ENCODE data around the gene CADM2. TPM values are rescaled to one million over a fixed set of nuclear protein-coding genes. Genes with fewer than 3 reads are reported as not detected.
"Not testable (repeated sequence)": the region's sequence is repeated elsewhere in the genome, so short reads cannot be mapped to it uniquely, and the experiment has no call there.

CADM2 gene
- total RNA-seq: under 1 TPM; 0.28 to 0.57 TPM
- long read RNA-seq, donor 1: 0 reads
- long read RNA-seq, donor 2: 0 reads

DNA sequence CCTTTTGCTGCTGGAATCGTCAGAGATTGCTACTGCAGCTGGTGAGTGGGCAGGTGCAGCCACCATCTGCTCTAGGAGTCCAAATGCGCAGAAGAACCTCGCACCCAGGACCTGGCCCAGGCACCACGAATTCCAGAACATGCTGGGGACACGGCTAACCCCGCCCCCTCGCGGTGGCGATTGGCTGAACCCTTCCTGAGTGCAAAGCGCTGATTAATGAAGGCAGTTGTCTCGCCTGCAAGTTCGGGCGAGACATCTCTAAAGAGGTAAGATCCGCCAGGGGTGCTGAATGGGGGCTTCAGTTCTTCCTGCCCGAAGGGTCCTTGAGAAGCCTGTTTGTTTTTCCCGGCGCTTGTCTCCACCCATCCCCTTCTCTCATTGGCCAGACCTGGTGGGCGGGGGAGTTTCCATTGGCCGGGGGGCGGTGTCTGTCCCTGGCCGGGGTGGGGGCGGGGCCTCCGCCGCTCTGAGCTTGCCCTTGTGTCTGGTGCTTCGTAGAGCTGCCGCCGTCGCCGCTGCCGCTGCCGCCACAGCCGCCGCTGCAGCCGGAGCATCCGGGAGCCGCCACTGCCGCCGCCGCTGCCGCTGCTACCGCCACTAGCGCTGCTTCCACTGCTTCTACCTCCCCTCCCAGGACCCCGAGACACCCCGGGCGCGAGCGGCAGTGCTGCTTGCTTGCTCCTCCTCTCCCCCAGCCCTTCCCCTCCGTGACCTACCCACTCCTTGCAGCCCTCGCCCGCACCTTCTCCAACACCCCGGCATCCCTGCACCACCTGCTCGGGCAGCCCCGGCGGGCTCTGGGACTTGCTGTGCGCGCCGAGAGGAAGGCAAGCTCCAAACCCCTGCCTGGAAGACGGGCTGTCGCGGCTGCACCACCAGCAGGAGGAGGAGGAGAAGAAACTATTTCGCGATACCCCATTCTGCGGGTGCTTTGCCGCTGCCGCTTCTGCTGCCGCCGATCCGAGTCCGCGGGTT lies at the start of gene CADM2:
Gene CADM2, plus strand, starts transcription at position 495 of the 975 bp plus-strand sequence.
- DNase-seq (ENCODE audit: low spot score): peak; percentile 93
- intact Hi-C loops (cut with DNase I): no loop called here

DNA sequence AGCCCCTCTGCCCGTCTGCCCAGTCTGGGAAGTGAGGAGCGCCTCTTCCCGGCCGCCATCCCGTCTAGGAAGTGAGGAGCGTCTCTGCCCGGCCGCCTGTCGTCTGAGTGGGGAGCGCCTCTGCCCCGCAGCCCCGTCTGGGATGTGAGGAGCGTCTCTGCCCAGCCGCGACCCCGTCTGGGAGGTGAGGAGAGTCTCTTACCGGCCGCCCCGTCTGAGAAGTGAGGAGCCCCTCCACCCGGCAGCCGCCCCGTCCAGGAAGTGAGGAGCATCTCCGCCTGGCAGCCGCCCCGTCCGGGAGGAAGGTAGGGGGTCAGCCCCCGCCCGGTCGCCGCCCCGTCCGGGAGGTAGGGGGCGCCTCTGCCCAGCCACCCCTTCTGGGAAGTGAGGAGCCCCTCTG lies 40.2 kb upstream of the CADM2 start:
- DNase-seq (ENCODE audit: low spot score); intact Hi-C loops (cut with DNase I): not testable (repeated sequence)

DNA sequence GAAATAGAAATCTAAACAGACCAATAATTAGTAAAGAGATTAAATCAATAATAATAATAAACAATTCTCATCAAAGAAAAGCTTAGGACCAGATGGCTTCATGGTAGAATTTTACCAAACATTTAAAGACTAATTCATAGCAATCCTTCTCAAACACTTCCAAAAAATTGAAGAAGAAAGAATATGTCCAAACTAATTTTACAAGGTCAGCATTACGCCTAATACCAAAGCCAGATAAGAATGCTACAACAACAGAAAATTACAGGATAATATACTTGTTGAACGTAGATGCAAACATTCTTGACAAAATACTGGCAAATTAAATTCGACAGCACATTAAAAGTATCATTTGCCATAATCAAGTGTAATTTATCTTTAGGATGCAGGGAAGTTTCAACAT lies 36.1 kb upstream of the CADM2 start:
- no peak for DNase-seq (ENCODE audit: low spot score)
- intact Hi-C loops (cut with DNase I): no loop called here

DNA sequence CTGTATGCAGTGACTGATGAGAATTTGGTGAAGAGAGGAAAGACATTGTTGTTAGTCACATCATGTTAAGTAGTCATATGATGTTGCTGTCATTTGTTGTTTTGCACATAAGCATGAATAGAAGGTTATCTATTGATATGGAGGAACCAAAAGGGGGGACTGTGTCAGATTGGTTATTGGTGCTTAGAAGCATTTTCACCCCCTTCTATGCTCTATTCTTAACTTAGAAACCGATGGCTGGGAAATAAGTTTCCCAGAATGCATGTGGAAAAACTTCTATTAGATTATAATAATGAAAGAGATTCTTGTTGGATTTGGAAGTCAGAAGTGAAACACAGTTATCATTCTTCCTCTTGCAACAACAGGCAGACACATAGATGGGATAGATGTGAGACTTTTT lies 33.2 kb upstream of the CADM2 start:
- intact Hi-C loops (cut with DNase I): no loop called here
- DNase-seq (ENCODE audit: low spot score): no peak

GRCh38 chr3:84943379-84943778 lies 15.4 kb upstream of the CADM2 start:
- intact Hi-C loops (cut with DNase I): no loop called here
- no peak for DNase-seq (ENCODE audit: low spot score)

- no peak for DNase-seq (ENCODE audit: low spot score)
- intact Hi-C loops (cut with DNase I): no loop called here
Observed at GRCh38 chr3:84946240-84946639, 12.5 kb upstream of the CADM2 start.

DNA sequence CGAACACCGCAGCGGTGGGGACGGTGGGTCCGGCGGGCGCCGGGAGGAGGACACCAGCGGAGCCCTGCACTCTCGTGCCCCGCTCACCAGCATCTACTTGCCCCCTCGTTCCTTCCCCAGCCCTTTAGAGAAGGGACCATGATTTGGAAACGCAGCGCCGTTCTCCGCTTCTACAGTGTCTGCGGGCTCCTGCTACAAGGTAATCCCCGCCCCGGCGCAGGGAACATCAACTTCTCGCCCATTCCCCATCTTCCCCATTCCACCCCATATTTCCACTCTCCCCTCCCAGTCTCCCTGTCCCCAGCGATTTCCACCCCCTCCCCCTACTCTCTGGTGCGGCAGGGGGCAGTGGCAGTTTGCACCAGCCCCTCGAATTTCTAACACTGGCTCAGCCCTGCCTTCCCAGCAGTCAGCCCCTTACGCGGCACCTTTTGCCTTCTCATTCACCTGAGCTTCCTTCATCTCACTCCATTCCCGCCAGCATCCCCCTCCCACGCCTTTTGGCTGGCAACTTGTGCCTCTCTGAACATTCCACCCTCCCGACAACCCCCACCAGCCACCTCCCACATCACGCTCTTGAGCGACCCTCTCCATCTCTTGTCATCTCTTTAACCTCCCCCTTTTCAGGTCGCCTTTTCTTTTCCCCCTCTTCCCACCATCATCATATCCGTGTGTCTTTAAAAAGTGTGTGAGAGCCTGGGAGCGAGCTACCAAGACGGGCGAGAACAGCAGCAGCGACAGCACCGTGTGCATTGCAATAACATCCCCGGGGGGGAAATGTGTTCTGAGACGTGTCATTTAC lies 882 bp downstream of the CADM2 start:
- DNase-seq (ENCODE audit: low spot score): no peak
- intact Hi-C loops (cut with DNase I): loop anchor here in 1 of 2 donors (10.0 kb wide), 1 partner anchor 1525 kb away; no protein-coding TSS in a partner anchor

DNA sequence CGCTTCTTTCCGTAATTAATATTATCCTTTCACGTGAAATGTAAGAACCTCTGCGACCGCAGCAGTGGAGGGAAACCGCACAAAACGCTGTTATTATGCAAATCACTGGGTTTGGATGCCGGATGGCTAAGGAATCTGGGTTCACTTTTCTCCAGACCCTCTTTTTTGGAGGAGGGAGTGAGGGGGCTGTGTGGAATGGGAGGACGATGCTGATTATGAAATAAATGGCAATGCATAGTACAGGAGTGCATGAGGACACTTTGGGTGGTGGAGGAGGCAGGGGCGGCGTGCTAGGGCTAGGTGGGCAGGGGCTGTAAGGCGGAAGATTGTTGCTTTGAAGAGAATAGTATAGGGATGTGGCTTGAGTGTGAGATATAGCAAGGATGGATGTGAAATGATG lies 1.8 kb downstream of the CADM2 start:
- no peak for DNase-seq (ENCODE audit: low spot score)
- intact Hi-C loops (cut with DNase I): loop anchor here in 1 of 2 donors (10.0 kb wide), 1 partner anchor 1524 kb away; no protein-coding TSS in a partner anchor

- DNase-seq (ENCODE audit: low spot score): no peak
- intact Hi-C loops (cut with DNase I): loop anchor here in 1 of 2 donors (10.0 kb wide), 1 partner anchor 1524 kb away; no protein-coding TSS in a partner anchor
Observed at GRCh38 chr3:84961011-84961410, 2.2 kb downstream of the CADM2 start.

DNA sequence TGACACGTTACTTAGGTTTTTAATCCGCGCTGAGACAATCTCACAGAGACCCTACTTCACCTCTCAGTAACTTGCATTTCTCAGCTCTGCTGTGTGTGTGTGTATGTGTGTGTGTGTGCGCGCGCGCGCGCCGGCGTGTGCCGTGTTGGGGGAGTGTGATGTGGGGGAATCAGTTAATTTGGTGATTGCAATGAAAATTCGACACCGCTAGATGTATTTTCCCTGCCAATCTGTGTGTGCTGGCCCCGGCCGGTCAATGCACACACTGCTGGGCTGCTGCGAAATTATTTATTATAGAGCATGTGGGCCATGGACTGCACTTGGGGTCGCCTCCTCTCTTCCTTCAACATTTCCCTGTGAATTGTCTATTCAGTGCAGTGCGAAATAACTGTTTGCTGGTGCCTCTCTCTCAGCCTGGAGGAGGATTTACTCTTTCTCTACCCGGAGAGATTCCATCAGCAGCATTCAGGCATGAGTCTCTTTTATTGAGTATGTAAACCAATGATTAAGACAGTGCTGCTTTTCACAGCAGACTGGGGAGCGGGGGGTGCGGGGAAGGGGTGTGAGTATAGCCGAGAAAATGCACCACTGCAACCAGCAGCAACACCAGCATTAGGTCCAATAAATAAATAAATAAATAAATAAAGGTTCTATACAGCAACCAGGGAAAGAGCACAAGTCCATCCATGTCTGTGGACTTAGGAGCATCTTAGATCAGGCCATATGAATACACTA lies 2.9 kb downstream of the CADM2 start:
- intact Hi-C loops (cut with DNase I): loop anchor here in 1 of 2 donors (10.0 kb wide), 1 partner anchor 1523 kb away; no protein-coding TSS in a partner anchor

DNA sequence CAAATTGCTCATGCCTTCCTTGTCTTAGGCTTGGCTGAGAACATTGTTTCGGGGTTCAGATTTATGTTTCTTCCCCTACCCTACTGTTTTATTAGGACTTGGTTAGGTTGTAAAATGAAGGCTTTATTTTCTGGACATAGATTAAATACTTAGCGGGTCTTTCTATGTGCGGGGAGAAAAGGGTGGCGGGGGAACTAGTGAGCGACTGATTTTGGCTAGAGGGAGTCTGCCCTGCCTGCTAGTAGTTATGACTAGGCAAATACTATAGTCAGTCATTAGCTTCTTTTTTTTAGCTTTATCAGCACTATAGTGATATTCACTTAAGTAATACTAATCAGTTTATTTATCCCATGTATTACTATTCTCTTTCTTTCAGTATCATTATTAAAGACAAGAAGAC lies 3.6 kb downstream of the CADM2 start:
- intact Hi-C loops (cut with DNase I): loop anchor here in 1 of 2 donors (10.0 kb wide), 1 partner anchor 1522 kb away; no protein-coding TSS in a partner anchor
- DNase-seq (ENCODE audit: low spot score): no peak

More for the DNA sequence above, 2.9 kb downstream of the CADM2 start:
- DNase-seq (ENCODE audit: low spot score): no peak

DNA sequence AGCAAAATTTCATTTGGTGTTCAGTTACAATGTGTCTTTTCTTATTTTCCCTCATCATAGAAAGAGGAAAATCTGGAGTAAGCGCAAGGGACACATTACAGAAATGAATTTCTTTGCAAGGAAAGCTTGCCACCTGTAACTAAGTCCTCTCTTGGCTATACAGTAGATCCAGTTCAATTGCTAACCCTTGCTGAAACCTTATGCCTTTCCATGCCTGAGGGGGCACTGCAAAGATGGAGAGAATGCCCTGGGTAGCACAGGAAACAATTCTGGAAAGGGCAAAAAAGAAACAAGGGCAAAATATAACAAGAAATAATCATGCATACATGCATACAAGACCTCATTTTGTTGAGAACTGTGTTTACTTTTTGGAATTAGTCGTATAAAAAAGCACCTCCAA lies 4.3 kb downstream of the CADM2 start:
- DNase-seq (ENCODE audit: low spot score): no peak
- intact Hi-C loops (cut with DNase I): loop anchor here in 1 of 2 donors (10.0 kb wide), 1 partner anchor 1522 kb away; no protein-coding TSS in a partner anchor

DNA sequence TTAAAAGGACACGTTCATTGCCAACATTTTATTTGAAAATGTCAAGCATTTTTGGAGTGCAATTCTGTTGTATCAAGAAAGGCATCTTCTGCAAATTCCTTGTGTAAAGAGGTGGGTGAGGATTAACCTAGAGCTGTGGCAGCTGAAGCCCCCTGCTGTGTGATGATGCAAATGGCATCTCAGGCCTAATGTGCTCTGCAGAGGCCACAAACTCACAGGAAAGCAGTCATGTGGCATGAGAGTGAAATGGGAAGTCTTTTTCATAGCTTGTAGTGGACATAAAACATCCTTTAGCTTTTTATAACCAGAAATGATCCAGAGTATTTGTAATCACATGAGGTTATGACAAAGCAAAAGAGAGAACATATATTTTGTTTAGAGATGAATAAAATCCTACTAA lies 6.4 kb downstream of the CADM2 start:
- DNase-seq (ENCODE audit: low spot score): no peak
- intact Hi-C loops (cut with DNase I): loop anchor here in 1 of 2 donors (10.0 kb wide), 1 partner anchor 1520 kb away; no protein-coding TSS in a partner anchor

- no peak for DNase-seq (ENCODE audit: low spot score)
- intact Hi-C loops (cut with DNase I): loop anchor here in 1 of 2 donors (10.0 kb wide), 1 partner anchor 1517 kb away; no protein-coding TSS in a partner anchor
Observed at GRCh38 chr3:84967767-84968581, 9.2 kb downstream of the CADM2 start.

DNA sequence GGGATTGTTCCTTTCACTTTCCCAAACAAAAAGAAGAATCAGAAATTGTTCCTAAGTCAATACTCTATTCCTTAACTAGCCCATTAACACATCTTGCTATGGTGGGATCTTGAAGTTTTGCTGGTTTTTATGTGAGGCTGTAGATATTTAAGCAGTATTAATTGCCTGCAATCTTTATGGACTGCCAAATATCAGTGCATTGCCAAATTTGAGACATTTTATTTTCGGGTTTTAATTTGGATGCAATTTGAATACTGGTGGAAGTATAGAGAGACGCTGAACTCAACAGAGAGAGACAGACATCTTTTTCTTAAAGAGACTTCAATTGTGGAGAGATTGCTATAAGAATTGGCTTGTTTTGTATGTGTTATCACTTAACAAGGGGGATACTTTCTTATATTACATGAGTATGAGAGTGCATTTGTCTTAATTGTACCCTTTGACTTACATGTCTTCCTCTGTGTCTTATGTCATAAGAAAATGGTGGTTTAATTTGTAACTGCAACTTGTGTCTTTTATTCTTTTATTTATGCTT lies 10.0 kb downstream of the CADM2 start:
- no peak for DNase-seq (ENCODE audit: low spot score)

DNA sequence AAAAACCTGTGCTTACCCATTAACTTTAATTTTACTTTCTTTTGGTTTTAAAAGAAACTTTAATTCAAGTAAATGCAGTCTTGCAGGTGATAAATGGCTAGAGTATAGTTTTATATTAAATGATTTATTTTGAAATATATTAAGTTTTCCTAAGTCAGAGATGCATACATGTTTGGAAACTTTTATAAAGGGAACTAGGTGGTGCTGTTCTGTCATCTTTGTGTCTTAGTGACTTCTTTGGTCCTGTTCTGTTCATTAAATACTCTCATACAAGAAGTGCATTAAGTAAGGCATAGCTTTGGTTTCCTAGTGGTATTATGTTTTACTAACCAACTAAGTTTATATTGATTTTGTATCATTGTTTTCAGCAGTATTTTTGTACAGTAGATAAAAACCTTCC lies 15.6 kb downstream of the CADM2 start:
- no peak for DNase-seq (ENCODE audit: low spot score)
- intact Hi-C loops (cut with DNase I): no loop called here

More for the DNA sequence above, 10.0 kb downstream of the CADM2 start:
- intact Hi-C loops (cut with DNase I): loop anchor here in 1 of 2 donors (10.0 kb wide), 1 partner anchor 1516 kb away; no protein-coding TSS in a partner anchor

GRCh38 chr3:84977021-84977420 lies 18.2 kb downstream of the CADM2 start:
- intact Hi-C loops (cut with DNase I): no loop called here
- DNase-seq (ENCODE audit: low spot score): no peak

DNA sequence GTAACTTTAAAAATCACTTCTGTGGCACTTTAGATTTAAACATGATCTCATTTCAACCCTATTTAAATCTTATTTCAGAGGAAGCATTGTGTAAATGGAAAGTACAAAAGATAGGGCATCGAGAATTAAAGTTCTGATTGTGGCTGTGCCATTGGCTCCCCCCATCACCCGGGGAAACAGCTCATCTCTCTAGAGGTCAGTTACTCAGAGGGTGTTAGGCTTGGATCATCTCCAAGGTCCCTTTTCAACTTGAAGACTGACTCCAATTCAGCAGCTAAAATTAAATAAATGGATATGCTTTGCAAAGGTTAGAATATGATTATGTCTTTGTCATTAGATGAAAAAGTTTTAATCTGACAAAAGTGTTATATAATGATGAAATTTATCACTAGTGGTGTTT lies 20.1 kb downstream of the CADM2 start:
- intact Hi-C loops (cut with DNase I): no loop called here
- no peak for DNase-seq (ENCODE audit: low spot score)

Data from posterior vena cava (tissue), 2 donors.